HepG2 (cell line): Measurements from ENCODE around the gene EIF4A3. TPM values are rescaled to one million over a fixed set of nuclear protein-coding genes. Genes with fewer than 3 reads are reported as not detected.
A peak's percentile ranks its signal among the peaks of the same experiment; 100 is the strongest.

Experiments
- AHDC1 ChIP-seq: sonication (generic); formaldehyde crosslinking; IDR thresholded peaks from 2 replicates; pipeline ENCODE4 v1.5.1; 2020; ENCODE audit warnings: mild to moderate bottlenecking, missing genetic modification reagents, borderline replicate concordance
- ARID5B ChIP-seq: IDR thresholded peaks from 2 replicates; pipeline ENCODE4 v1.4.0; 2020; ENCODE audit warnings: mild to moderate bottlenecking, missing genetic modification reagents
- BCL6 ChIP-seq: IDR thresholded peaks from 2 replicates; pipeline ENCODE4 v1.6.1; 2016; ENCODE audit warnings: missing genetic modification reagents, missing compliant biosample characterization
- KMT2B ChIP-seq: IDR thresholded peaks from 2 replicates; pipeline ENCODE4 v1.6.1; 2016; ENCODE audit warnings: missing genetic modification reagents, missing compliant biosample characterization
- MAFK ChIP-seq, 2 experiments: IDR thresholded peaks in 1 of 2; conservative IDR thresholded peaks in 1 of 2; 2 replicates each; pipeline ENCODE4 v1.6.1; 2011; ENCODE audit warnings: improper control_type of control experiment in 2 of 2, low read length in 2 of 2
- RELA ChIP-seq: sonication (generic); formaldehyde crosslinking; IDR thresholded peaks from 2 replicates; pipeline ENCODE4 v1.4.0; 2020; ENCODE audit warnings: missing genetic modification reagents
- SP2 ChIP-seq: sonication (generic); formaldehyde crosslinking; IDR thresholded peaks from 2 replicates; pipeline ENCODE4 v1.5.1; 2020; ENCODE audit warnings: mild to moderate bottlenecking, missing genetic modification reagents
- ZBTB21 ChIP-seq: sonication (generic); formaldehyde crosslinking; IDR thresholded peaks from 2 replicates; pipeline ENCODE4 v1.4.0; 2020; ENCODE audit warnings: missing genetic modification reagents
- ZFP37 ChIP-seq: sonication (generic); formaldehyde crosslinking; IDR thresholded peaks from 2 replicates; pipeline ENCODE4 v1.4.0; 2020; ENCODE audit warnings: missing genetic modification reagents, borderline replicate concordance
- ZHX2 ChIP-seq, 2 experiments: sonication (generic) in 1 of 2; formaldehyde crosslinking in 1 of 2; IDR thresholded peaks; 2 replicates each; pipeline versions ENCODE4 v1.6.1 to v1.9.0; 2014 to 2022; ENCODE audit warnings: antibody characterized with exemption in 1 of 2, borderline replicate concordance in 1 of 2, inconsistent platforms in 1 of 2, low read depth in 1 of 2, missing genetic modification reagents in 1 of 2
- ZNF484 ChIP-seq: sonication (generic); formaldehyde crosslinking; IDR thresholded peaks from 2 replicates; pipeline ENCODE4 v1.5.1; 2020; ENCODE audit warnings: mild to moderate bottlenecking, low read depth, missing genetic modification reagents, borderline replicate concordance
- polyA plus RNA-seq, 8 experiments: library from polyadenylated mRNA; depleted of rRNA in 3 of 8; stranded (reverse) in 7 of 8; unstranded in 1 of 8; fragments of >200 nt; fragmentation: Illumina TruSeq in 4 of 8; extraction: Trizol in 4 of 8; gene quantifications; 2 replicates each; pipeline versions ENCODE4 v1.2.1 to v1.2.3, GENCODE V29; 2011 to 2016; ENCODE audit warnings: low read depth in 4 of 8, missing spikeins in 1 of 8, mixed read lengths in 1 of 8; ENCODE audit not compliant: insufficient read depth in 1 of 8
- total RNA-seq, 5 experiments: library from RNA; depleted of rRNA; stranded (reverse); fragments of >200 nt; fragmentation: Illumina TruSeq; extraction: Trizol; gene quantifications; 2 replicates each; pipeline ENCODE4 v1.2.3, GENCODE V29; 2016; ENCODE audit warnings: low read depth in 1 of 5

Gene EIF4A3
- total and polyA plus RNA-seq, 2 of the 13 experiments (the other 11 are each of a cell fraction or from before 2014, with no cell fraction given): 145 to 187 TPM

- TF ChIP-seq ARID5B (CRISPR knock-in tag) (no peak), ZBTB21 (CRISPR knock-in tag) (no peak), AHDC1 (CRISPR knock-in tag) (no peak), SP2 (CRISPR knock-in tag) (no peak), RELA (CRISPR knock-in tag) (0 out of 2 replicates have a peak, but pooled peaks have one; percentile 37), ZFP37 (CRISPR knock-in tag) (no peak), MAFK (conservative IDR thresholded peaks at IDR 0.05 in 1 of 2, IDR thresholded peaks at IDR 0.05 in 1 of 2; ENCODE audit: low read length in 2 of 2) (no peak), ZNF484 (no peak), ZHX2 (IDR thresholded peaks at IDR 0.05; ENCODE audit: low read depth) (no peak), ZHX2 (CRISPR knock-in tag; IDR thresholded peaks at IDR 0.05; ENCODE audit: borderline replicate concordance) (no peak; the same call in 1 of the 2 replicates), BCL6 (CRISPR knock-in tag) (peak; percentile 16; the same call in 1 of the 2 replicates), KMT2B (CRISPR knock-in tag) (peak; percentile 24)
These were observed 45.6 kb downstream of the EIF4A3 start, which contains the start of gene GAA (continued) for GRCh38 chr17:80101011-80101945.
